G401 (cell line): ENCODE data around the gene CSTPP1. TPM values are rescaled to one million over a fixed set of nuclear protein-coding genes. Genes with fewer than 3 reads are reported as not detected.
"Not testable (repeated sequence)": the region's sequence is repeated elsewhere in the genome, so short reads cannot be mapped to it uniquely, and the experiment has no call there.

Source experiments
- DNase-seq: peaks from one replicate; pipeline ENCODE4 v3.0.0-alpha.2; 2015; ENCODE audit warnings: low spot score
- in situ Hi-C: cut with HindIII; loops from 2 replicates; pipeline ENCODE4 v1.10.0; 2016; ENCODE audit warnings: low sequenced_read_pairs, mixed read lengths
- total RNA-seq: library from RNA; depleted of rRNA; stranded (reverse); fragments of >200 nt; shearing (Covaris generic); gene quantifications from 2 replicates; pipeline ENCODE4 v1.2.3, GENCODE V29; 2014

CSTPP1 gene
- total RNA-seq, 1 experiment from 2014 or later, result 19.3 TPM

- no peak for DNase-seq
Measured at GRCh38 chr11:46948378-46949131, 12.0 kb downstream of the CSTPP1 start.

GRCh38 chr11:46949297-46949696 lies 12.7 kb downstream of the CSTPP1 start:
- no peak for DNase-seq
- in situ Hi-C loops, result no loop called here

More at GRCh38 chr11:46948378-46949131, 12.0 kb downstream of the CSTPP1 start:
- in situ Hi-C loops, result no loop called here

- in situ Hi-C loops, result no loop called here
- DNase-seq, result no peak
Measured at GRCh38 chr11:46951864-46952263, 15.3 kb downstream of the CSTPP1 start.

- no peak for DNase-seq
- in situ Hi-C loops, result no loop called here
Measured at GRCh38 chr11:46952553-46952952, 16.0 kb downstream of the CSTPP1 start.

GRCh38 chr11:46953093-46953492 lies 16.5 kb downstream of the CSTPP1 start:
- in situ Hi-C loops, result no loop called here
- no peak for DNase-seq

GRCh38 chr11:46958777-46959176 lies 22.2 kb downstream of the CSTPP1 start:
- no peak for DNase-seq
- in situ Hi-C loops, result no loop called here

- DNase-seq, result no peak
- in situ Hi-C loops, result no loop called here
Measured at GRCh38 chr11:46961041-46961440, 24.5 kb downstream of the CSTPP1 start.

- in situ Hi-C loops, DNase-seq: not testable (repeated sequence)
Measured at GRCh38 chr11:46961886-46962285, 25.3 kb downstream of the CSTPP1 start.

GRCh38 chr11:46963844-46964243 lies 27.3 kb downstream of the CSTPP1 start:
- DNase-seq, result no peak
- in situ Hi-C loops, result no loop called here

- in situ Hi-C loops, result no loop called here
- peak; percentile 11 for DNase-seq
Measured at GRCh38 chr11:46966773-46967172, 30.2 kb downstream of the CSTPP1 start.

- in situ Hi-C loops, result no loop called here
Measured at GRCh38 chr11:46967962-46968361, 31.4 kb downstream of the CSTPP1 start.

GRCh38 chr11:46969379-46969778 lies 32.8 kb downstream of the CSTPP1 start:
- no peak for DNase-seq
- in situ Hi-C loops, result no loop called here

More at GRCh38 chr11:46967962-46968361, 31.4 kb downstream of the CSTPP1 start:
- no peak for DNase-seq

GRCh38 chr11:46970913-46971625 lies 34.5 kb downstream of the CSTPP1 start:
- DNase-seq, result no peak
- in situ Hi-C loops, result no loop called here

GRCh38 chr11:46972343-46972742 lies 35.8 kb downstream of the CSTPP1 start:
- in situ Hi-C loops, result no loop called here

GRCh38 chr11:46972821-46973220 lies 36.3 kb downstream of the CSTPP1 start:
- in situ Hi-C loops, result no loop called here
- no peak for DNase-seq

More at GRCh38 chr11:46972343-46972742, 35.8 kb downstream of the CSTPP1 start:
- no peak for DNase-seq

GRCh38 chr11:46976182-46976854 lies 39.8 kb downstream of the CSTPP1 start:
- in situ Hi-C loops, result no loop called here
- DNase-seq, result no peak

GRCh38 chr11:46977038-46977813 lies 40.7 kb downstream of the CSTPP1 start:
- in situ Hi-C loops, result no loop called here
- peak; percentile 48 for DNase-seq

GRCh38 chr11:46978005-46978491 lies 41.5 kb downstream of the CSTPP1 start:
- DNase-seq, result no peak
- in situ Hi-C loops, result no loop called here

- in situ Hi-C loops, result no loop called here
- no peak for DNase-seq
Measured at GRCh38 chr11:46979358-46979757, 42.8 kb downstream of the CSTPP1 start.
